ENCODE measurements around the gene ASB2. TPM values are rescaled to one million over a fixed set of nuclear protein-coding genes. Genes with fewer than 3 reads are reported as not detected.

The ASB2 gene
- total RNA-seq, 1 donor from 2014 or later: 2.4 TPM

DNA sequence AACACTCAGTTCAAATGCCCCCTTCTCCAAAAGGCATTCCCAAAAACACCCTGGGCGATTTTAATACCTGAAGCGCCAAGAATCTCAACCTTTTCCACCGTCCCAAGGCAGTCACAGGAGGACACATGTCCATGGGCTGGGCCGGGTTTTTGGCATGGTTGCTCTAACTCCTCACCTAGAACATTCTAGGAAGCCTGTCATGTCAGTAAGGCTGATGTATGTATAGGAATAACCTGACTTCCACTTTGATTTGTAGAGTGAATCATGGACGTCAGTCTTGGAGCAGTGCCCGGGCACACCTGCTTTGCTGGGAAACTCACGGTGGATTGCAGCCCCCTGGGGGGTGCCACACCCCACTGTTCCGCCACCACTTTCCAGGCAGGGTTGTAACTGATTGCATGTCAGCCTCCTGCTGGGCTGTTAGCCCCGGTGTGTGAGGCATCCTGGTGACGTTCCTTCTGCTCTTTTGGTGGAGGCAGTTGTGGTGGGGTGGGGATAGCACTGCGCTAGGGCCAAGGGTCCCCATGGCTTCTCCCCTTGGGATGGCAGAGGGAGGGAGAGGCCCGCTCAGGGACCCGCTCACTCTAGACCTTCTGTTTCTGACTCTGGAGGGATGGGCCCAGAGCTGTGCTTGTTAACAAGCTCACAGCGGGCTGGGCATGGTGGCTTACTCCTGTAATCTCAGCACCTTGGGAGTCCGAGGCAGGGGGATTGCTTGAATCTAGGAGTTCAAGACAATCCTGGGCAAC lies 84.4 kb downstream of the ASB2 start:
- no peak for TF ChIP-seq CTCF (IDR thresholded peaks at IDR 0.05)
- H3K4me1 ChIP-seq: no peaks in the 10 kb centered on the region
- no peak overlapping the region for H3K4me3 ChIP-seq
- intact Hi-C loops (cut with DNase I): no loop called here
- ATAC-seq: no peak
- no peaks in the 10 kb centered on the region for H3K9me3 ChIP-seq
- DNase-seq: no peak
- peaks cover 15% of the 10 kb centered on the region for H3K27me3 ChIP-seq (ENCODE audit: low read depth)
- H3K36me3 ChIP-seq: no peaks in the 10 kb centered on the region
- H3K27ac ChIP-seq: no peak overlapping the region

GRCh38 chr14:93889739-93890483 lies 86.5 kb downstream of the ASB2 start:
- no peak for TF ChIP-seq CTCF (IDR thresholded peaks at IDR 0.05)
- no peak overlapping the region for H3K4me3 ChIP-seq
- H3K27ac ChIP-seq: no peak overlapping the region
- ATAC-seq: no peak
- DNase-seq: no peak
- intact Hi-C loops (cut with DNase I): no loop called here
- H3K9me3 ChIP-seq: no peaks in the 10 kb centered on the region
- no peaks in the 10 kb centered on the region for H3K36me3 ChIP-seq
- H3K27me3 ChIP-seq (ENCODE audit: low read depth): peaks cover 15% of the 10 kb centered on the region
- no peaks in the 10 kb centered on the region for H3K4me1 ChIP-seq

GRCh38 chr14:93888995-93889394 lies 87.4 kb downstream of the ASB2 start:
- intact Hi-C loops (cut with DNase I): no loop called here
- no peak overlapping the region for H3K27ac ChIP-seq
- no peaks in the 10 kb centered on the region for H3K9me3 ChIP-seq
- no peak overlapping the region for H3K4me3 ChIP-seq
- ATAC-seq (peak; percentile 41 to 42), DNase-seq (no peak)
- peaks cover 15% of the 10 kb centered on the region for H3K27me3 ChIP-seq (ENCODE audit: low read depth)
- no peaks in the 10 kb centered on the region for H3K36me3 ChIP-seq
- no peaks in the 10 kb centered on the region for H3K4me1 ChIP-seq
- TF ChIP-seq CTCF (IDR thresholded peaks at IDR 0.05): no peak

- Histone ChIP-seq H3K27me3 (ENCODE audit: low read depth) (peaks cover 8% of the 10 kb centered on the region), H3K36me3 (no peaks in the 10 kb centered on the region), H3K4me3 (no peak overlapping the region), H3K9me3 (no peaks in the 10 kb centered on the region), H3K4me1 (peaks cover 4% of the 10 kb centered on the region), H3K27ac (no peak overlapping the region)
- intact Hi-C loops (cut with DNase I): no loop called here
- DNase-seq (no peak), ATAC-seq (no peak)
- TF ChIP-seq CTCF (IDR thresholded peaks at IDR 0.05): no peak
These were observed 91.4 kb downstream of the ASB2 start for GRCh38 chr14:93884950-93885349.

Small RNA genes within 50 kb of the gene (microRNA-seq; reads per million reads assigned to microRNA genes)
- not detected for gene MIR4506 (ENCODE audit: borderline number of aligned reads)

Other genes with a start within 250 kb of the ASB2 start
- gene PRIMA1, start 188.1 kb downstream of the ASB2 start, total RNA-seq: 3.0 TPM
- gene FAM181A, start 49.2 kb downstream of the ASB2 start, total RNA-seq: 6.4 TPM
- gene CCDC197, start 20.7 kb upstream of the ASB2 start, total RNA-seq: not detected
- 1.9 TPM for gene OTUB2, start 49.8 kb upstream of the ASB2 start, total RNA-seq
- 163 TPM for gene DDX24, start 104.6 kb upstream of the ASB2 start, total RNA-seq
- 10.9 TPM for gene IFI27L1, start 104.7 kb upstream of the ASB2 start, total RNA-seq
- gene IFI27, start 134.2 kb upstream of the ASB2 start, total RNA-seq: 340 TPM
- 49.7 TPM for gene IFI27L2, start 153.0 kb upstream of the ASB2 start, total RNA-seq
- gene PPP4R4, start 197.8 kb upstream of the ASB2 start, total RNA-seq: 5.9 TPM

Data from lower lobe of right lung (tissue), 2 donors.